BLaER1 treated with 17β-estradiol and CSF1 and Interleukin-3, amounts not matched to agents 10 nM and 100 nM (cell line): ENCODE measurements around the gene GFRA4.

Experiments used
- H3K27ac ChIP-seq, 11 experiments: shearing (Covaris generic); formaldehyde crosslinking; 2 replicates each; pipeline ENCODE4 v1.8.1; 2022
- H3K27me3 ChIP-seq, 11 experiments: shearing (Covaris generic); formaldehyde crosslinking; 2 replicates each; pipeline ENCODE4 v1.8.1; 2022
- H3K36me3 ChIP-seq, 11 experiments: shearing (Covaris generic); formaldehyde crosslinking; 2 replicates each; pipeline ENCODE4 v1.8.1; 2022
- H3K4me1 ChIP-seq, 10 experiments: shearing (Covaris generic); formaldehyde crosslinking; 2 replicates each; pipeline ENCODE4 v1.8.1; 2022
- H3K4me2 ChIP-seq, 11 experiments: shearing (Covaris generic); formaldehyde crosslinking; 2 replicates each; pipeline ENCODE4 v1.8.1; 2022
- H3K4me3 ChIP-seq, 10 experiments: shearing (Covaris generic); formaldehyde crosslinking; 2 replicates each; pipeline ENCODE4 v1.8.1; 2022
- H3K9ac ChIP-seq, 11 experiments: shearing (Covaris generic); formaldehyde crosslinking; 2 replicates each; pipeline ENCODE4 v1.8.1; 2022
- H3K9me3 ChIP-seq, 11 experiments: shearing (Covaris generic); formaldehyde crosslinking; replicated peaks in 1 of 11; 2 replicates each; pipeline ENCODE4 v1.8.1; 2022
- H4K20me1 ChIP-seq, 11 experiments: shearing (Covaris generic); formaldehyde crosslinking; 2 replicates each; pipeline ENCODE4 v1.8.1; 2022
- Cebpa-rat ChIP-seq, 11 experiments: shearing (Covaris generic); IDR thresholded peaks; 2 replicates each; pipeline ENCODE4 v1.8.1; 2022

GFRA4 gene

GRCh38 chr20:3658716-3659491 lies 4.3 kb downstream of the GFRA4 start:
- Histone ChIP-seq H3K27me3 (peaks cover 40 to 49% (median 44%) of the 10 kb centered on the region in 11 experiments), H3K4me1 (peaks cover 7 to 38% (median 30%) of the 10 kb centered on the region in 10 experiments), H3K9me3 (peaks cover 0 to 3% (median 0%) of the 10 kb centered on the region in 11 experiments; a peak in 1 of 22 replicates), H3K36me3 (no peaks in the 10 kb centered on the region; a peak in 1 of 22 replicates), H3K4me3 (no peak overlapping the region), H3K4me2 (peak overlapping the region; percentile 1 to 67 (median 32); a peak in 17 of 22 replicates), H3K27ac (0 out of 22 replicates have a peak overlapping the region, but pooled peaks of 1 of the 11 experiments have one; percentile 2), H4K20me1 (peaks cover 0 to 18% (median 0%) of the 10 kb centered on the region in 11 experiments; a peak in 5 of 22 replicates), H3K9ac (no peak overlapping the region)
- TF ChIP-seq Cebpa-rat (IDR thresholded peaks at IDR 0.05): no peak

- H3K27me3 ChIP-seq: peaks cover 37 to 43% (median 40%) of the 10 kb centered on the region in 11 experiments
- peak overlapping the region in 10 of 11 experiments; percentile 1 to 67 (median 32); a peak in 15 of 22 replicates for H3K4me2 ChIP-seq
- H4K20me1 ChIP-seq: peaks cover 0 to 18% (median 0%) of the 10 kb centered on the region in 11 experiments; a peak in 5 of 22 replicates
- no peak overlapping the region for H3K27ac ChIP-seq
- peaks cover 0 to 4% (median 0%) of the 10 kb centered on the region in 11 experiments; a peak in 1 of 22 replicates for H3K9me3 ChIP-seq
- no peak overlapping the region for H3K9ac ChIP-seq
- no peaks in the 10 kb centered on the region; a peak in 1 of 22 replicates for H3K36me3 ChIP-seq
- no peak overlapping the region for H3K4me3 ChIP-seq
- TF ChIP-seq Cebpa-rat (IDR thresholded peaks at IDR 0.05): no peak
- H3K4me1 ChIP-seq: peaks cover 14 to 46% (median 36%) of the 10 kb centered on the region in 10 experiments
These were observed 5.0 kb downstream of the GFRA4 start for GRCh38 chr20:3658019-3658715.

GRCh38 chr20:3655131-3655405 lies 8.1 kb downstream of the GFRA4 start:
- Histone ChIP-seq H4K20me1 (peaks cover 0 to 9% (median 0%) of the 10 kb centered on the region in 11 experiments; a peak in 1 of 22 replicates), H3K4me1 (peaks cover 39 to 62% (median 50%) of the 10 kb centered on the region in 10 experiments), H3K27ac (no peak overlapping the region), H3K36me3 (peaks cover 0 to 6% (median 2%) of the 10 kb centered on the region in 11 experiments; a peak in 8 of 22 replicates), H3K4me2 (peak overlapping the region in 1 of 11 experiments; percentile 80; a peak in 1 of 22 replicates), H3K9ac (no peak overlapping the region), H3K4me3 (no peak overlapping the region), H3K9me3 (0 out of 22 replicates have a peak, but pooled peaks cover 0 to 4% (median 0%) of the 10 kb centered on the region in 11 experiments), H3K27me3 (peaks cover 6 to 12% (median 9%) of the 10 kb centered on the region in 11 experiments)
- no peak for TF ChIP-seq Cebpa-rat (IDR thresholded peaks at IDR 0.05)

DNA sequence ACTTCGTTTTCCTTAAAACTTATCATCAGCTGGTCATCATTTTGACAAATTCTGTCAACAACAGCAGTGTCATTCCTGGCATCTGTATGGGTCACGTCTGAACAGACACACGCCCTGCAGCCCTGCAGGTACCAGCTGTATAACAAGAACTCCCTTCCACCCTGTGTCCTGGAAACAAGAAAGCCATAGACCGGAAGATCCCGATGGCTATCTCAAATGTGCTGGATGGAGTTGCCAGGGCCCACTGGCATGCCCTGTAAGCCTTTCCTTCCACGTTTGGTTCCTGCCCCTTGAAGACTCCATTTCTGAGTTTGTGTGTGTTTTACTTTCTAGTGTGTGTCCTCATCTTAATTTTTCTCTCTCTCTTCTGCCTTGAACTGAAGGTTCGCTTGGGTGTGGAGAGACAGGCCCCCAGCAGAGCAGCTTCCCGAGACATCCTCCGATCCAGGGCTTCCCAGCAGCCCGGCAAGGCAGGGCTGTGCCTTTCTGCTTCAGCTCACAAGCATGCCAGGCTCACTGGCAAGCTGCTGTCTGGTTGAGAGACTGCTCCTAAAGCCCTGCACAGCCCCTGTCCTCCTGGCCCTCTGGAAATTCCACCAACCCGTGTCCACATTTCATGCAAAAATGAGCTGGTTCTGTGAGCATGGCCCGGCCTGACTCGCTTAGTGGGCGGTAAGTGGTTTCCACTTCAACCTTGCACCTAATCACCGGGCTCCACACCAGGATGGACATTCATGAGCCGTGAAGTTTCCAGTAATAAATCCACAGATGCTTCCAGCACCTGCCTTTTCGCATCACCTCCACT lies 8.7 kb downstream of the GFRA4 start:
- H3K36me3 ChIP-seq: peaks cover 0 to 12% (median 8%) of the 10 kb centered on the region in 11 experiments; a peak in 11 of 22 replicates
- TF ChIP-seq Cebpa-rat (IDR thresholded peaks at IDR 0.05): no peak
- peaks cover under 1 to 7% (median 4%) of the 10 kb centered on the region in 11 experiments; a peak in 20 of 22 replicates for H3K27me3 ChIP-seq
- peaks cover 39 to 57% (median 49%) of the 10 kb centered on the region in 10 experiments for H3K4me1 ChIP-seq
- H3K9me3 ChIP-seq: 0 out of 22 replicates have a peak, but pooled peaks cover 0 to 4% (median 0%) of the 10 kb centered on the region in 11 experiments
- no peak overlapping the region; a peak in 1 of 22 replicates for H3K9ac ChIP-seq
- H3K27ac ChIP-seq: peak overlapping the region in 1 of 11 experiments; percentile 76; a peak in 1 of 22 replicates
- no peak overlapping the region for H3K4me3 ChIP-seq
- H4K20me1 ChIP-seq: peaks cover 0 to 5% (median 0%) of the 10 kb centered on the region in 11 experiments; a peak in 1 of 22 replicates
- peak overlapping the region in 7 of 11 experiments; percentile 70 to 92 (median 82); a peak in 10 of 22 replicates for H3K4me2 ChIP-seq

DNA sequence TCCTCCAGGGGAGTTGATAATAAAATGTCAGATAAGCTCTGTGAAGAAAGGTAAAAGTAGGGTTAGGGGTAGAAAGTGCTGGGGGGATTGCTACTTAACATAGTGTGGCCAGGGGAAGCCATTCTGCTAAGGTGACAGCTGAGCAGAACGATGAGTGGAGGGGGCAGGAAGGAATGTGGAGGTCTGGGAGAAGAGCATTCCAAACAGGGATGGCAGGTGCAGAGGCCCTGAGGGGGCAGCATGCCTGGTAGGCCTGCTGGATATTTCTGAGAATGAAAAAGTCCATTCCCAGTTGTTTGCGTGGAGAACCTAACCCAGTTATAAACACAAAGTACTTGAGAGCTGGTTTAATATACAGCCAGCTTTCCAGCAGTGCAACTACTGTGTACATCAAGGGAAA lies 9.3 kb downstream of the GFRA4 start:
- peaks cover 39 to 51% (median 46%) of the 10 kb centered on the region in 10 experiments for H3K4me1 ChIP-seq
- no peak overlapping the region for H3K9ac ChIP-seq
- no peaks in the 10 kb centered on the region for H4K20me1 ChIP-seq
- peaks cover 0 to under 1% (median 0%) of the 10 kb centered on the region in 11 experiments; a peak in 1 of 22 replicates for H3K27me3 ChIP-seq
- H3K36me3 ChIP-seq: peaks cover 0 to 16% (median 11%) of the 10 kb centered on the region in 11 experiments; a peak in 11 of 22 replicates
- H3K4me2 ChIP-seq: peak overlapping the region; percentile 70 to 92 (median 82)
- TF ChIP-seq Cebpa-rat (IDR thresholded peaks at IDR 0.05): no peak
- H3K27ac ChIP-seq: peak overlapping the region in 3 of 11 experiments; percentile 63 to 76 (median 74); a peak in 2 of 22 replicates
- no peak overlapping the region for H3K4me3 ChIP-seq
- H3K9me3 ChIP-seq: 0 out of 22 replicates have a peak, but pooled peaks cover 0 to 4% (median 0%) of the 10 kb centered on the region in 11 experiments

DNA sequence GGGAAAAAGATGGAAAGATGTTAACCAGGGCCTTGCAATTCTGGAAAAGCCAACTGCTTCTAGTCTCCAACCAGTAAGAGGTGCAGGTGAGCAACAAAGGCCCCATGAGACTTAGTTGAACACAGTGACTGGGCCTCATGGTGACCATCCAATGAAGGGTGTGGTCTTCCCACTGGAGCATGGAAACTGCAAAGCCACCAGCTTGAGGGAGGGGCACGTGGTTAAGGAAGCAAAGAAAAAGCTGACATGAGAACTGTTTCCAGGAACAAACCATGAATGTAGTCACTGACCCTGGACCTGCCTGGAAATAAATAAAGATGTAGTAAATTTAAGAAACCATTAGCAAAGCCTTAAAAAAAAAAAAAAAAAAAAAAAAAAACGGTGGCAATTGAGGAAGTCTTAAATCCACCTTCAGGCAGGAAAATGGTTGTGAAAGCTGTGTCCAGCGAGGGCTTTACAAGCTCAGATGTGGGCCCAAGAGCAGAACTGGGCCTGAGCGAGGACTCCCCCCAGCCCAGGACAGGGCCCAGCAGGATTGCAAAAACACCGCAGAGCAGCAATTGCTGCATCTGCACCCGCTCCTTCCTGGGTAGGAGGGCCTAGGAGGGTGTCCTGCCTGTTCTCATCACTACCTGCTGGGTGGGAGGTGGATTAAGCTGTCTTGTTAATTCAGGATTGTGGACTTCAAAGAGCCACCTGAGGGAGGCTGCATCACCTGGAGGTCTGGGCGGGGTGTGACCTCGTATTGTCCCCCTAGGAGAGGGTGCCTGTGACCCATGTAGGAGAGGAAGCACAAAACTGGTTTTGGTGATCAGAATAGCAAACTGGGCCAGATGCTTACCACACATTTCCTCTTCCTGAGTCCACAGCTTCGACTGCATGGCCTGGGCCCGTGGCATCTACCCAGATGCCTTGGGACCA lies 10.3 kb downstream of the GFRA4 start:
- H3K4me1 ChIP-seq: peaks cover 41 to 53% (median 45%) of the 10 kb centered on the region in 10 experiments
- H3K36me3 ChIP-seq: peaks cover 0 to 24% (median 11%) of the 10 kb centered on the region in 11 experiments; a peak in 12 of 22 replicates
- H3K27me3 ChIP-seq: no peaks in the 10 kb centered on the region
- no peak for TF ChIP-seq Cebpa-rat (IDR thresholded peaks at IDR 0.05)
- peak overlapping the region in 1 of 10 experiments; percentile 8; a peak in 1 of 20 replicates for H3K4me3 ChIP-seq
- H3K4me2 ChIP-seq: peak overlapping the region; percentile 70 to 92 (median 82)
- H4K20me1 ChIP-seq: no peaks in the 10 kb centered on the region
- H3K27ac ChIP-seq: peak overlapping the region in 10 of 11 experiments; percentile 23 to 76 (median 60); a peak in 17 of 22 replicates
- peak overlapping the region in 4 of 11 experiments; percentile 32 to 64 (median 48); a peak in 5 of 22 replicates for H3K9ac ChIP-seq
- 0 out of 22 replicates have a peak, but pooled peaks cover 0 to 4% (median 0%) of the 10 kb centered on the region in 11 experiments for H3K9me3 ChIP-seq

GRCh38 chr20:3652221-3652620 lies 11.0 kb downstream of the GFRA4 start:
- TF ChIP-seq Cebpa-rat (IDR thresholded peaks at IDR 0.05): no peak
- H4K20me1 ChIP-seq: no peaks in the 10 kb centered on the region
- H3K27ac ChIP-seq: peak overlapping the region in 4 of 11 experiments; percentile 15 to 76 (median 60); a peak in 7 of 22 replicates
- no peaks in the 10 kb centered on the region for H3K27me3 ChIP-seq
- 0 out of 22 replicates have a peak, but pooled peaks cover 0 to 4% (median 0%) of the 10 kb centered on the region in 11 experiments for H3K9me3 ChIP-seq
- peaks cover 42 to 60% (median 52%) of the 10 kb centered on the region in 10 experiments for H3K4me1 ChIP-seq
- no peak overlapping the region for H3K9ac ChIP-seq
- H3K4me2 ChIP-seq: peak overlapping the region; percentile 70 to 92 (median 82); a peak in 21 of 22 replicates
- H3K4me3 ChIP-seq: no peak overlapping the region
- H3K36me3 ChIP-seq: peaks cover 0 to 30% (median 11%) of the 10 kb centered on the region in 11 experiments; a peak in 13 of 22 replicates
